Muscle of leg (tissue), 11 donors: ENCODE results near the gene GLO1. TPM values are rescaled to one million over a fixed set of nuclear protein-coding genes. Genes with fewer than 3 reads are reported as not detected.
"Not testable (repeated sequence)": the region's sequence is repeated elsewhere in the genome, so short reads cannot be mapped to it uniquely, and the experiment has no call there.

ENCODE experiments used
- DNase-seq: peaks from one replicate; pipeline ENCODE4 v3.0.0; 2013
- H3K27ac ChIP-seq: one replicate; pipeline ENCODE4 v1.5.1; 2013; ENCODE audit warnings: mild to moderate bottlenecking, low read length, control low read depth
- H3K27me3 ChIP-seq: one replicate; pipeline ENCODE4 v1.6.1; 2013; ENCODE audit warnings: low read length; ENCODE audit not compliant: control insufficient read depth, insufficient read depth
- H3K36me3 ChIP-seq: one replicate; pipeline ENCODE4 v1.6.1; 2013; ENCODE audit warnings: low read length; ENCODE audit not compliant: control insufficient read depth, insufficient read depth
- H3K4me1 ChIP-seq: one replicate; pipeline ENCODE4 v1.6.1; 2013; ENCODE audit warnings: low read length; ENCODE audit not compliant: control insufficient read depth, insufficient read depth
- H3K4me3 ChIP-seq: one replicate; pipeline ENCODE4 v1.5.1; 2013; ENCODE audit warnings: low read length, control low read depth
- H3K9me3 ChIP-seq: replicated peaks from 2 replicates; pipeline ENCODE4 v1.6.1; 2013; ENCODE audit warnings: low read depth, low read length; ENCODE audit not compliant: control insufficient read depth
- WGBS: methylation state at CpG from one replicate; pipeline ENCODE4 v1.1.5; 2013; ENCODE audit warnings: missing lambda C conversion rate; ENCODE audit not compliant: insufficient coverage; 5-methylcytosine and 5-hydroxymethylcytosine counted together
- polyA plus RNA-seq, 8 donors: library from polyadenylated mRNA; unstranded; fragments of 120-200 nt; gene quantifications; one replicate each; pipeline versions ENCODE4 v1.2.1 to v1.2.3, GENCODE V29; 2013; ENCODE audit warnings: inconsistent platforms in 1 of 8, low replicate concordance in 1 of 8; ENCODE audit not compliant: insufficient read length in 8 of 8, insufficient read depth in 1 of 8
- total RNA-seq: library from RNA; stranded (reverse); fragments of 120-200 nt; gene quantifications from one replicate; pipeline ENCODE4 v1.2.4, GENCODE V29; 2013

GLO1 gene
- total and polyA plus RNA-seq, 9 donors: 103 to 124 (median 105) TPM

DNA sequence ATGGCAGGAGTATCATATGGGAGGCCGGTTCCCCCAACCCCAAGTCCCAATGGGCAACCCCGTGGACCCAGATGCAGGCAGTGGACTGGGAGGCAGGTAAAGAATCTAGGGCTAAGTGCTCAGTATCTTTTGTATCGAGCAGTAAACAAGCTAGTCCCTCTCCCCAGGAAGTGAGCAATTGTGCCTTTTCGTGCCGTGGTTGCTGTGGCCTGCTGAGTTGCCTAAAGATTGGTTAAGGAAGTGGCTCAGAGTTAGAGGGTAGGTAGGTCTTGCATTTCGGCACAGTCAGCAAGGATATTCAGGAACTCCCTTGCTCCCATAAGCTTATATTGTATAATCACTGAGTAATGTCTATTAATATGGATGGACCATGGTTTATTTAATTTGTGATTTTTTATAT, 10.9 kb upstream of the GLO1 start:
- Histone ChIP-seq H3K27me3 (peaks cover 31% of the 10 kb centered on the region), H3K36me3 (no peaks in the 10 kb centered on the region), H3K27ac (no peak overlapping the region), H3K4me3 (no peak overlapping the region), H3K9me3 (no peaks in the 10 kb centered on the region), H3K4me1 (peaks cover 2% of the 10 kb centered on the region)
- WGBS: 33% methylated on average over 3 of the region's 6 CpGs
- DNase-seq: no peak

DNA sequence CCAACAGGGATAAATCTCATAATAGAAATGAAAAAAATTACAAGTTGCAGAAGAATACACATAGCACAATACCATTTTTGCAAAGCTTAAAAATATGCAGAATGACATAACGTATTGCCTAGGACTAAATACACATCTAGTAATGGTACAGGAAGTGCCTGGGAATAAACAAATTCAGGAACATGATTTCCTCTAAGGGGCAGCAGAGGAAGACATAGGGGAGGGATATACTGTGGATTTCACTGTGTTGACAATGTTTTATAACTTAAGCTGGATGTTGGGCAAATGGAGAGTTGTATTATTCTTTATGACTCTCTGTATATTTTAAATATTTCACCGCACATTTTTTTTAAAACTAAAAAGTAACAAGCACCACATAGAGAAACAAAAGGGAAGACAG, 5.6 kb upstream of the GLO1 start:
- Histone ChIP-seq H3K4me1 (no peaks in the 10 kb centered on the region), H3K27ac (no peak overlapping the region), H3K27me3 (no peaks in the 10 kb centered on the region), H3K4me3 (no peak overlapping the region), H3K36me3 (no peaks in the 10 kb centered on the region), H3K9me3 (no peaks in the 10 kb centered on the region)
- DNase-seq: peak; percentile 18
- no CpG with 5 or more reads among the region's 2 CpGs for WGBS

DNA sequence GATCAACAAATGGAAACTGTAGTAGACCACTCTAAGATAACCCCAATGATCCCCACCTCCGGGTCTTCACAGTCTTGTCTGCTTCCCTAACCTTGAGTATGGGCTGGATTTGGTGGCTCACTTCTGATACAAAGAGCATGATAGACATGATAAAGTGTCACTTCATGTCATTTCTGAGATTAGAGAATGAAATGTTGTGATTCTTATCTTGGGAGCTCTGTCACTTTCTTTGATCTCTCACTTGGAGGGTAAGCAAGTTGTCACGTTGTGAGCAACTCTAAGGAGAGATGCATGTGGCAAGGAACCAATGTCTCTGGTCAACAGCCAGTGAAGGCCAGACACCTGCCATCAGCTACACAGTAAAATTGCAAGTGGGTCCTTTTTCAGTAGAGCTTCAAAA, 3.0 kb upstream of the GLO1 start:
- Histone ChIP-seq H3K4me1 (peaks cover 3% of the 10 kb centered on the region), H3K27ac (no peak overlapping the region), H3K36me3 (no peaks in the 10 kb centered on the region), H3K9me3 (peaks cover 1% of the 10 kb centered on the region), H3K4me3 (no peak overlapping the region), H3K27me3 (no peaks in the 10 kb centered on the region)
- DNase-seq: no peak
- WGBS: 45% methylated on average over 1 of the region's 2 CpGs

DNA sequence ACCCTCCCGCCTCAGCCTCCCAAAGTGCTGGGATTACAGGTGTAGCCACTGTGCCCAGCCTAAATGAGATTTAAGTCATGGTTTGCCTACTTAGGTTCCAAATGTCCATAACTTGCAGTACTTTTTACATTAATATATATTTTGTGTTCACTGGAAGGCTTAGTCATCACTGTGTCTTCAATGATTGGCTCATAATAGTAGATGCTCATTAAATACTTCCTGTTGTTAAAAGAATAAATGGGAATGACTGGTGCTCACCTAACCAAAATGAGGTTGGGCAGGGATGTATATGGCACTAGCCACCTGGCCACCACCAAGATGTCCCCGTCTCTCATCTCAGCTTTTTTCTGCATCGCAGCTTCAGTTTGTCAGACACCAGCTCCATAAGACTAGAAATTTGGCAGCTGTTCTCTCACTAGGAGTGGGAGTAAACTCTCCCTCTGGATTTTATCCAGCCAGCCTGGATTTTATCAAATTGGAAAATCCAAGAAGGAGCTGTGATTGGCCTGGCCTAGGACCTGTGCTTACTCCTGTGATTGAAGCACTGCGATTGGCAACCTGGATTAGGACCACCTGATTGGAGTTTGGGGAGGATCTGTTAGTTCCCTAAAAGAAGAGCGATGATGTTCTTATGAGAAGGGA, 1.1 kb upstream of the GLO1 start:
- DNase-seq: no peak
- Histone ChIP-seq H3K27ac (no peak overlapping the region), H3K27me3 (no peaks in the 10 kb centered on the region), H3K4me3 (no peak overlapping the region), H3K9me3 (peaks cover 6% of the 10 kb centered on the region), H3K36me3 (no peaks in the 10 kb centered on the region), H3K4me1 (peaks cover 3% of the 10 kb centered on the region)
- WGBS: 80% methylated on average over 1 of the region's 5 CpGs

DNA sequence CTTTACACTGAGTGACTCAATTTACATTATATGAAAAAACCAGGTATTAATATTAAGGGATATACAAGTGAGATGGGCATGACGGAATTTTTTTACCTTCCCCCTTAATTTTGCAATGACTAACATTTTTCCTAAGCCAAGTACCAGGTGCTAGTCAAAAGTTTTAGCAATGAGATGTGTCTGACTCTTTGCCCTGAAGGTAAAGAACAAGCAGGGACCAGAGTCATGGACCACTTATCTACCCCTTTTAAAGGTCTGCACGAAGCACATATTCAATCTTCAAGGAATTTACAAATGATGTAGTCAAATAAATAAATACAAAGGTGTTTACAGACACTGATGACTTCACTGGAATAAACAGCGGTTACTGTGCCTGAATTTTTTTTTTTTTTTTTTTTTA, 1.4 kb downstream of the GLO1 start:
- no CpG with 5 or more reads among the region's 3 CpGs for WGBS
- no peak overlapping the region for H3K27ac ChIP-seq
- H3K4me1 ChIP-seq: peaks cover 3% of the 10 kb centered on the region
- H3K36me3 ChIP-seq: no peaks in the 10 kb centered on the region
- no peaks in the 10 kb centered on the region for H3K27me3 ChIP-seq
- H3K4me3 ChIP-seq: no peak overlapping the region
- peaks cover 6% of the 10 kb centered on the region for H3K9me3 ChIP-seq
- no peak for DNase-seq

DNA sequence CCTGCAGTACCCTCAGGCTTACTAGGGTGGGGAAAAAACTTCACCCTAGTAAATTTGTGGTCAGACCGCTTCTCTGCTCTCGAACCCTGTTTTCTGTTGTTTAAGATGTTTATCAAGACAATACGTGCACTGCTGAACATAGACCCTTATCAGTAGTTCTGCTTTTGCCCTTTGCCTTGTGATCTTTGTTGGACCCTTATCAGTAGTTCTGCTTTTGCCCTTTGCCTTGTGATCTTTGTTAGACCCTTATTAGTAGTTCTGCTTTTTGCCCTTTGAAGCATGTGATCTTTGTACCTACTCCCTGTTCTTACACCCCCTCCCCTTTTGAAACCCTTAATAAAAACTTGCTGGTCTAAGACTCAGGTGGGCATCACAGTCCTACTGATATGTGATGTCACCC, 3.2 kb downstream of the GLO1 start:
- DNase-seq, H3K9me3 ChIP-seq, H3K27ac ChIP-seq, H3K36me3 ChIP-seq, H3K4me1 ChIP-seq, H3K4me3 ChIP-seq, H3K27me3 ChIP-seq: not testable (repeated sequence)
- no CpG with 5 or more reads among the region's 3 CpGs for WGBS

DNA sequence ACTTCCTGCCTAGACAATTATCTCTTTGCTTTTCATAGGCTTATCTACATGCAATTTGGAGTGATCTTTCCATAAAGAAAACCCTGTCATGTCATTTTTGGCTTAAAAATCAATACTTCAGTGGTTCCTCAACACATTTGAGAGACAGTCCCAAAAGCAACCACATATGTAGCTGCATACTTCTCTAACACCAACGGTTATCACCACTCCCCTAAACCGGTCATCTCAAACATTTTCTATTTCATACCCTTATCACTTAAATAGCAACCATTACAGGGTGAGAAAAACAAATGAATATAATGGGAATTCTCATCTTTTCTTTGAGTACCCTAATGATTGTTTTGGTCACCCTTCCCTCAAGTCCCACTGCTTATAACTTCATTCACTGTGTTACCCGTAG, 5.1 kb downstream of the GLO1 start:
- no peak for DNase-seq
- no peaks in the 10 kb centered on the region for H3K27me3 ChIP-seq
- H3K9me3 ChIP-seq: peaks cover 6% of the 10 kb centered on the region
- H3K4me1 ChIP-seq: peaks cover 3% of the 10 kb centered on the region
- WGBS: no CpG with 5 or more reads among the region's 3 CpGs
- no peak overlapping the region for H3K27ac ChIP-seq
- no peaks in the 10 kb centered on the region for H3K36me3 ChIP-seq
- no peak overlapping the region for H3K4me3 ChIP-seq

DNA sequence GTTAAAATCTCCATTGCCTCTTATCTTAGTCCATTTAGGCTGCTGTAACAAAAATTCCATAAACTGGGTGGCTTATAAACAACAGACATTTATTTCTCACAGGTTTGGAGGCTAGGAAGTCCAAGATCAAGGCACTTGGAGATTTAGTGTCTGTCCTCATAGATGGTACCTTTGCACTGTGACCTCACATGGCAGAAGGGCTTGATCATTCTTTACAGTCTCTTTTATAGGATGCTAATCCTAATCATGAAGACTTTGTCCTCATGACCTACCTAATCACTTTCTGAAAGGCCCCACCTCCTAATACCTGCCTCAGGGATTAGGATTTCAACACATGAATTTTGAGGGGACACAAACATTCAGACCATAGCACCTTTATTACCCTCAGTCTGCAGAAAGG, 6.6 kb downstream of the GLO1 start:
- H3K27me3 ChIP-seq: no peaks in the 10 kb centered on the region
- DNase-seq: no peak
- no peaks in the 10 kb centered on the region for H3K4me1 ChIP-seq
- no peaks in the 10 kb centered on the region for H3K36me3 ChIP-seq
- H3K9me3 ChIP-seq: peaks cover 6% of the 10 kb centered on the region
- H3K27ac ChIP-seq: no peak overlapping the region
- no peak overlapping the region for H3K4me3 ChIP-seq

DNA sequence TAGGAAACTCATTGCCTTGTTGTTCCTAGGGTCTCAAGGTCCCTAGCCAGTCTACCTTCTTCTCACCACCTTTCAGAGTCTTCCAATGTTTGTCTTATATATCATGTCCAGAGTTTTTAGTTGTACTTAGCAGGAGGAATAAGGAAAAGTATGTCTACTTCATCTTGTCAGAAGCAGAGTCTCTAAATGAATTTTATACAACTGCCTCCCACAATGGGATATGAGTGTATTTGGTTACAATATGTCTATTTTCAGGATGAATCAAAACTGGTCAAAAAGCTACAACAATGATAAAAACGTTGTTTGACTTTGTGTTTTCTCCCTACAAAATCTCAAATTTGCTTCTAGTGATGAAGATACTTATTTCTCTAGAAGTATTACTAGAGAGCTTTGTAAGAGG, 7.0 kb downstream of the GLO1 start:
- no CpG with 5 or more reads among the region's 1 CpG for WGBS
- no peaks in the 10 kb centered on the region for H3K27me3 ChIP-seq
- no peak overlapping the region for H3K4me3 ChIP-seq
- no peaks in the 10 kb centered on the region for H3K4me1 ChIP-seq
- no peak for DNase-seq
- H3K9me3 ChIP-seq: peaks cover 5% of the 10 kb centered on the region
- H3K27ac ChIP-seq: no peak overlapping the region
- no peaks in the 10 kb centered on the region for H3K36me3 ChIP-seq

DNA sequence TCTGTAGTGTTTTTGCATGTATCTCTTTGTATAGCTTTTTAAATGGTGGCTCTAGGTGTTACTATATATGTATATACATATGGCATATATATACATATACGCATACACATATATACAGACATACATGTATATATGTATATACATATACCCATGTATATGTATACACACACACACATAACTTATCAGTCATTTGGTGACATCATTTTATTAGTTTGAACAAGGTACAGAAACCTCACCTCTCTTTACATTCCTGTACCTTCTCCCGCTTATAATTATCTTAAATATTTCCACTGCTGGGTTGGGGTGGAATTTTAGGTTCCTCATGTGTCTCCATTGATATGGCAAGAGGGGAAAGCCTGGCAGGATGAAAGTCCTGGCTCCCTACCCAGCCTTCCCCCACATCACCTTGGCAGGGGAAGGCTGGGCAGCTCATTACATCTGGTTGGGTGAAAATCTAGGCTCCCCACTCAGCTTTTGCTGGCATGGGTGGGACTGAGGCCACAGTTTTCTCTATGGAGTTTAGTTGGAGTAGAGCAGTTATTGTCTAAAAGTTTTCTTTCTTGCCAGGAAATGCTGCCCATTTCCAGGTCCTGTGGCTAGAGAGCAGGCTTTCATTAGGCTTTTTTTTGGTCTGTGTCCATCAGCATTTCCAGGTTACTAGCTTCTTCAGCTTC, 7.6 kb downstream of the GLO1 start:
- DNase-seq: no peak
- no peaks in the 10 kb centered on the region for H3K4me1 ChIP-seq
- H3K27ac ChIP-seq: no peak overlapping the region
- no peaks in the 10 kb centered on the region for H3K36me3 ChIP-seq
- WGBS: no CpG with 5 or more reads among the region's 2 CpGs
- H3K27me3 ChIP-seq: no peaks in the 10 kb centered on the region
- peaks cover 2% of the 10 kb centered on the region for H3K9me3 ChIP-seq
- H3K4me3 ChIP-seq: no peak overlapping the region
